Uterus (tissue), 2 donors: ENCODE measurements around the gene TRAPPC11.

Experiments used
- POLR2A ChIP-seq, 2 donors: fragments of 450-650 bp; IDR thresholded peaks; one replicate each; pipeline ENCODE4 v1.6.1; 2016; ENCODE audit warnings: antibody characterized with exemption in 2 of 2, mild to moderate bottlenecking in 1 of 2, moderate library complexity in 1 of 2
- TF ChIP-seq, protein P1 (sequence below), 4 experiments: fragments of 200-600 bp in 2 of 4; fragments of 450-650 bp in 2 of 4; sonication (generic) in 2 of 4; IDR thresholded peaks; one replicate each; pipeline ENCODE4 v1.5.1; 2016 to 2019; ENCODE audit warnings: antibody characterized with exemption in 4 of 4, mild to moderate bottlenecking in 2 of 4, moderate library complexity in 1 of 4

DNA sequence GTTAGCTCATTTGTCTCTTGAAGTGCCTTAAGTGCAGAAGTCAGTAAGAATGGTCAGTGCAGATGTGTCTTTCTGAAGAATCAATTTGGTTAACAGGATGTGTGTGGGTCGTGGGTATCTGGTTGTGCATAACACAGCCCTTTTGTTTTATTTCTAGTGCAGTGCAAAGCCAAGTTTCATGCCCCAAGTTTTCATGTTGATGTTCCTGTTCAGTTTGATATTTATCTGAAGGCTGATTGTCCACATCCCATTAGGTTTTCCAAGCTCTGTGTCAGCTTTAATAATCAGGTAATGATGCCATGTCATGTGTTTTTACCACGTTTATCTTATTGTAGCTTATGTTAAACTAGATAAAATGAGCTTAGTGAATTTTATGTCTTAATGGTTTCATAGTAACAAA lies 27.4 kb downstream of the TRAPPC11 start:
- TF ChIP-seq, protein P1, sequence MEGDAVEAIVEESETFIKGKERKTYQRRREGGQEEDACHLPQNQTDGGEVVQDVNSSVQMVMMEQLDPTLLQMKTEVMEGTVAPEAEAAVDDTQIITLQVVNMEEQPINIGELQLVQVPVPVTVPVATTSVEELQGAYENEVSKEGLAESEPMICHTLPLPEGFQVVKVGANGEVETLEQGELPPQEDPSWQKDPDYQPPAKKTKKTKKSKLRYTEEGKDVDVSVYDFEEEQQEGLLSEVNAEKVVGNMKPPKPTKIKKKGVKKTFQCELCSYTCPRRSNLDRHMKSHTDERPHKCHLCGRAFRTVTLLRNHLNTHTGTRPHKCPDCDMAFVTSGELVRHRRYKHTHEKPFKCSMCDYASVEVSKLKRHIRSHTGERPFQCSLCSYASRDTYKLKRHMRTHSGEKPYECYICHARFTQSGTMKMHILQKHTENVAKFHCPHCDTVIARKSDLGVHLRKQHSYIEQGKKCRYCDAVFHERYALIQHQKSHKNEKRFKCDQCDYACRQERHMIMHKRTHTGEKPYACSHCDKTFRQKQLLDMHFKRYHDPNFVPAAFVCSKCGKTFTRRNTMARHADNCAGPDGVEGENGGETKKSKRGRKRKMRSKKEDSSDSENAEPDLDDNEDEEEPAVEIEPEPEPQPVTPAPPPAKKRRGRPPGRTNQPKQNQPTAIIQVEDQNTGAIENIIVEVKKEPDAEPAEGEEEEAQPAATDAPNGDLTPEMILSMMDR (IDR thresholded peaks at IDR 0.05), result no peak
- no peak for TF ChIP-seq POLR2A (IDR thresholded peaks at IDR 0.05)
